Measurements from ENCODE around the gene MYH11. TPM values are rescaled to one million over a fixed set of nuclear protein-coding genes. Genes with fewer than 3 reads are reported as not detected.
A peak's percentile ranks its signal among the peaks of the same experiment; 100 is the strongest.

MYH11 gene
- total RNA-seq (2013), result 0.04 TPM
- under 1 TPM in 1 of 3 donors, not detected in 2; 0.06 TPM for polyA plus RNA-seq
- polyA minus RNA-seq, result under 0.01 TPM in 1 of 2 replicates, not detected in the other
- total RNA-seq, result 0 to 3.6 (median 0.17) reads per million in 11 experiments

DNA sequence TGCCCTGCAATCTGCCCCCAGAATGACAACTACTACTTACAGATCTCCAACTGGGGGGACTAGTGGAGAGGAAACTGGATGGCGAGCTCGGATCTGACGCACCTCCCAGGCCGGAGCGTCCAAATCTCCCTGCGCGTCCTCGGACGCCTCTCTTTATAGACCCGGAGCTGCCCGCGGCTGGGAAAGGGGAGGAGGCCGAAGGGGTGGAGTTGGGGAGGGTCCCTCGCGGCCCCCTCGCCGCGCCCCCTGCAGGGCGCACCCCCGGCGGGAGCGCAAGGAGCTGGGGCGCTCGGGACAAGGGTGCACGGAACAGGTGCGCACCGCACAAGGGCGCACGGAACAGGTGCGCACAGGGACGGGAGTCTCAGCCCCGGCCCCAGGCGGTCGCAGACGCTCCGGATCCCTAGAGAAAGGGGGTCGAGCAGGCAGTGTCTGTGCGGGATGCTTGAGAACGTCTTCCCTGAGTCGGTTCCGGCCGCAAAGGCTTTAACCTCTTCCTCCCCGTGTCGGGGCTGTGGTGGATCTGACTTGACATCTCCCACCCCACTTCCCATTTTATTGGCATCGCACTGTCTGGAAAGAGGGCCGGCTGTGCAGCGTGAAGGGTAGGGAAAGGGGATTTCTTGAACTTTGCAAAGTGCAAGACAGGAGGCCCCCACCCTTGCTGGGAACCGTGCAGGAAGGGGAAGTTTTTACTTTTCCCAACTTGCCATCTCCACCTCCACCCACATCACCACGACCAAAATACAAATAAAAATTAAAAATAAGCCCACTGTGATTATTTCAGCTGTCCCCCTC lies at the start of gene MYH11:
MYH11 (minus strand) TSS at position 128 of the 798 bp plus-strand sequence. CDS start 18,776 bp downstream, outside the sequence.
- H3K27me3 Mint-ChIP-seq (ENCODE audit: low read depth in 3 of 3), result peaks cover 47 to 58% (median 51%) of the 10 kb centered on the region in 3 donors
- Histone ChIP-seq H3K27ac (ENCODE audit: low read depth in 1 of 2, low read length in 2 of 2) (no peak within 1 kb of the TSS), H4K20me1 (ENCODE audit: insufficient read depth, low read length) (no peaks in the 10 kb centered on the region), H3K9me3 (replicated peaks in 1 of 2; ENCODE audit: control insufficient read depth in 1 of 2, insufficient read depth in 1 of 2, low read length in 2 of 2) (peaks cover 0 to 5% of the 10 kb centered on the region in 2 donors), H3K4me2 (replicated peaks; ENCODE audit: extremely low read depth, low read length, poor library complexity, severe bottlenecking) (peak within 1 kb of the TSS; percentile 60), H3K4me1 (ENCODE audit: control insufficient read depth in 1 of 2, insufficient read depth in 2 of 2, low read length in 2 of 2) (peaks cover 16 to 17% of the 10 kb centered on the region in 2 donors), H3K4me3 (replicated peaks in 1 of 3; ENCODE audit: low read depth in 2 of 3, low read length in 3 of 3) (peak within 1 kb of the TSS; percentile 5 to 63 (median 10)), H2AFZ (ENCODE audit: insufficient read depth, low read depth, low read length, poor library complexity, severe bottlenecking) (peak within 1 kb of the TSS; percentile 63), H3K9ac (ENCODE audit: insufficient read depth, low read length, poor library complexity, severe bottlenecking) (no peak within 1 kb of the TSS), H3K36me3 (replicated peaks in 1 of 2; ENCODE audit: control insufficient read depth in 1 of 2, insufficient read depth in 2 of 2, low read length in 2 of 2) (no peaks in the 10 kb centered on the region), H3K27me3 (ENCODE audit: control insufficient read depth in 2 of 2, insufficient read depth in 2 of 2, low read length in 2 of 2) (peaks cover 37 to 51% of the 10 kb centered on the region in 2 donors), H3K79me2 (ENCODE audit: insufficient read depth, low read length) (no peaks in the 10 kb centered on the region)
- intact Hi-C loops (cut with micrococcal nuclease), result no loop called here
- under 1% methylated on average over 36 of the region's 49 CpGs for WGBS (ENCODE audit: insufficient coverage)
- peaks cover 0 to 7% (median 4%) of the 10 kb centered on the region in 7 donors for H3K9me3 Mint-ChIP-seq
- no peak for TF ChIP-seq CTCF (IDR thresholded peaks at IDR 0.05)
- peak within 1 kb of the TSS; percentile 65 to 95 for H3K4me3 Mint-ChIP-seq
- peaks cover 11% of the 10 kb centered on the region for H3K4me1 Mint-ChIP-seq
- H3K36me3 Mint-ChIP-seq, result peaks cover 0 to 5% of the 10 kb centered on the region in 2 donors
- peak in 1 of 3 donors; percentile 19 for DNase-seq
- H3K27ac Mint-ChIP-seq, result peak within 1 kb of the TSS in 2 of 7 donors; percentile 54 to 75

- H3K4me1 ChIP-seq (ENCODE audit: control insufficient read depth in 1 of 2, insufficient read depth in 2 of 2, low read length in 2 of 2), result no peaks in the 10 kb centered on the region
- H3K79me2 ChIP-seq (ENCODE audit: insufficient read depth, low read length), result no peaks in the 10 kb centered on the region
- no peak overlapping the region for H3K9ac ChIP-seq (ENCODE audit: insufficient read depth, low read length, poor library complexity, severe bottlenecking)
- Mint-ChIP-seq H3K9me3 (peaks cover 0 to 10% (median 7%) of the 10 kb centered on the region in 7 donors), H3K4me3 (no peak overlapping the region), H3K27me3 (ENCODE audit: low read depth in 3 of 3) (peaks cover 2% of the 10 kb centered on the region in 3 donors), H3K27ac (no peak overlapping the region), H3K36me3 (no peaks in the 10 kb centered on the region), H3K4me1 (no peaks in the 10 kb centered on the region)
- no peaks in the 10 kb centered on the region for H3K27me3 ChIP-seq (ENCODE audit: control insufficient read depth in 2 of 2, insufficient read depth in 2 of 2, low read length in 2 of 2)
- no peak overlapping the region for H3K27ac ChIP-seq (ENCODE audit: low read depth in 1 of 2, low read length in 2 of 2)
- intact Hi-C loops (cut with micrococcal nuclease), result no loop called here
- TF ChIP-seq CTCF (IDR thresholded peaks at IDR 0.05), result no peak
- no peak overlapping the region for H3K4me2 ChIP-seq (replicated peaks; ENCODE audit: extremely low read depth, low read length, poor library complexity, severe bottlenecking)
- WGBS (ENCODE audit: insufficient coverage), result 100% methylated on average over 1 of the region's 2 CpGs
- H2AFZ ChIP-seq (ENCODE audit: insufficient read depth, low read depth, low read length, poor library complexity, severe bottlenecking), result no peak overlapping the region
- no peaks in the 10 kb centered on the region for H3K36me3 ChIP-seq (replicated peaks in 1 of 2; ENCODE audit: control insufficient read depth in 1 of 2, insufficient read depth in 2 of 2, low read length in 2 of 2)
- no peak for DNase-seq
- no peaks in the 10 kb centered on the region for H4K20me1 ChIP-seq (ENCODE audit: insufficient read depth, low read length)
- peaks cover 0 to 8% of the 10 kb centered on the region in 2 donors for H3K9me3 ChIP-seq (replicated peaks in 1 of 2; ENCODE audit: control insufficient read depth in 1 of 2, insufficient read depth in 1 of 2, low read length in 2 of 2)
- no peak overlapping the region for H3K4me3 ChIP-seq (replicated peaks in 1 of 3; ENCODE audit: low read depth in 2 of 3, low read length in 3 of 3)
These were observed 49.6 kb upstream of the MYH11 start for GRCh38 chr16:15906439-15906838.
